WTC11 (cell line): ENCODE measurements around the gene GATAD2A. TPM values are rescaled to one million over a fixed set of nuclear protein-coding genes. Genes with fewer than 3 reads are reported as not detected.
A peak's percentile ranks its signal among the peaks of the same experiment; 100 is the strongest.

Source experiments
- AR ChIP-seq: fragments of 250-450 bp; sonication (Bioruptor Pico); IDR thresholded peaks from 2 replicates; pipeline ENCODE4 v1.9.0; 2021; ENCODE audit warnings: mild to moderate bottlenecking
- ATF6 ChIP-seq: sonication (generic); formaldehyde crosslinking; IDR thresholded peaks from 2 replicates; pipeline ENCODE4 v1.8.1; 2023; ENCODE audit warnings: mild to moderate bottlenecking, missing genetic modification reagents
- CTCF ChIP-seq: fragments of 200-600 bp; IDR thresholded peaks from 2 replicates; pipeline ENCODE4 v1.8.0; 2022; ENCODE audit warnings: antibody characterized with exemption
- E2F4 ChIP-seq: sonication (generic); formaldehyde crosslinking; IDR thresholded peaks from 2 replicates; pipeline ENCODE4 v1.8.1; 2022; ENCODE audit warnings: low read depth, mild to moderate bottlenecking, moderate library complexity, missing genetic modification reagents, borderline replicate concordance
- ELF4 ChIP-seq: sonication (generic); formaldehyde crosslinking; IDR thresholded peaks from 2 replicates; pipeline ENCODE4 v1.8.1; 2022; ENCODE audit warnings: low read depth, mild to moderate bottlenecking, moderate library complexity, missing genetic modification reagents
- ESRRA ChIP-seq: sonication (generic); formaldehyde crosslinking; IDR thresholded peaks from 2 replicates; pipeline ENCODE4 v1.8.1; 2022; ENCODE audit warnings: mild to moderate bottlenecking, missing genetic modification reagents, borderline replicate concordance
- FOXJ3 ChIP-seq: sonication (generic); formaldehyde crosslinking; IDR thresholded peaks from 2 replicates; pipeline ENCODE4 v1.9.0; 2021; ENCODE audit warnings: missing genetic modification reagents, mild to moderate bottlenecking, borderline replicate concordance
- FOXK1 ChIP-seq: sonication (generic); formaldehyde crosslinking; IDR thresholded peaks from 2 replicates; pipeline ENCODE4 v1.8.0; 2022; ENCODE audit warnings: mild to moderate bottlenecking, moderate library complexity, missing genetic modification reagents
- FOXP1 ChIP-seq: sonication (generic); formaldehyde crosslinking; IDR thresholded peaks from 2 replicates; pipeline ENCODE4 v1.8.0; 2022; ENCODE audit warnings: missing genetic modification reagents, mild to moderate bottlenecking, moderate library complexity, borderline replicate concordance
- JUN ChIP-seq: sonication (generic); formaldehyde crosslinking; IDR thresholded peaks from 2 replicates; pipeline ENCODE4 v1.8.0; 2023; ENCODE audit warnings: mild to moderate bottlenecking, missing genetic modification reagents
- MXD4 ChIP-seq: fragments of 250-450 bp; sonication (Bioruptor Pico); IDR thresholded peaks from 2 replicates; pipeline ENCODE4 v1.8.0; 2021; ENCODE audit warnings: mild to moderate bottlenecking, moderate library complexity, borderline replicate concordance
- NFATC4 ChIP-seq: fragments of 250-450 bp; sonication (Bioruptor Pico); IDR thresholded peaks from 2 replicates; pipeline ENCODE4 v1.9.0; 2021; ENCODE audit warnings: mild to moderate bottlenecking
- NR1H2 ChIP-seq: sonication (generic); formaldehyde crosslinking; IDR thresholded peaks from 2 replicates; pipeline ENCODE4 v1.9.0; 2021; ENCODE audit warnings: mild to moderate bottlenecking, moderate library complexity, missing genetic modification reagents
- NR2C2 ChIP-seq: sonication (generic); formaldehyde crosslinking; IDR thresholded peaks from 2 replicates; pipeline ENCODE4 v1.8.0; 2022; ENCODE audit warnings: mild to moderate bottlenecking, missing genetic modification reagents
- NR3C1 ChIP-seq: sonication (generic); formaldehyde crosslinking; conservative IDR thresholded peaks from 2 replicates; pipeline ENCODE4 v1.8.1; 2023; ENCODE audit warnings: low read depth, mild to moderate bottlenecking, missing genetic modification reagents
- RORB ChIP-seq: fragments of 250-450 bp; sonication (Bioruptor Pico); IDR thresholded peaks from 2 replicates; pipeline ENCODE4 v1.9.0; 2021; ENCODE audit warnings: mild to moderate bottlenecking
- SMAD3 ChIP-seq: sonication (generic); formaldehyde crosslinking; IDR thresholded peaks from 2 replicates; pipeline ENCODE4 v1.8.0; 2022; ENCODE audit warnings: missing genetic modification reagents, mild to moderate bottlenecking, borderline replicate concordance
- TCF7 ChIP-seq: sonication (generic); formaldehyde crosslinking; IDR thresholded peaks from 2 replicates; pipeline ENCODE4 v1.8.0; 2022; ENCODE audit warnings: mild to moderate bottlenecking, low read depth, missing genetic modification reagents, moderate library complexity
- TEAD1 ChIP-seq: sonication (generic); formaldehyde crosslinking; IDR thresholded peaks from 2 replicates; pipeline ENCODE4 v1.8.0; 2022; ENCODE audit warnings: mild to moderate bottlenecking, missing genetic modification reagents
- TEAD4 ChIP-seq: sonication (generic); formaldehyde crosslinking; IDR thresholded peaks from 2 replicates; pipeline ENCODE4 v1.8.0; 2022; ENCODE audit warnings: mild to moderate bottlenecking, missing genetic modification reagents
- ZNF219 ChIP-seq: sonication (generic); formaldehyde crosslinking; IDR thresholded peaks from 2 replicates; pipeline ENCODE4 v1.8.0; 2023; ENCODE audit warnings: missing genetic modification reagents, mild to moderate bottlenecking, borderline replicate concordance
- ZNF423 ChIP-seq: fragments of 250-450 bp; sonication (Bioruptor Pico); IDR thresholded peaks from 2 replicates; pipeline ENCODE4 v2.1.2; 2022; ENCODE audit warnings: mild to moderate bottlenecking, moderate library complexity
- ZNF425 ChIP-seq: fragments of 250-450 bp; sonication (Bioruptor Pico); conservative IDR thresholded peaks from 2 replicates; pipeline ENCODE4 v1.9.0; 2021; ENCODE audit warnings: mild to moderate bottlenecking
- ZNF532 ChIP-seq: fragments of 250-450 bp; sonication (Bioruptor Pico); IDR thresholded peaks from 2 replicates; pipeline ENCODE4 v1.9.0; 2021; ENCODE audit warnings: mild to moderate bottlenecking, borderline replicate concordance
- total RNA-seq: library from RNA; stranded (reverse); gene quantifications from 3 replicates; pipeline ENCODE4 v1.2.3, GENCODE V29; 2021

The GATAD2A gene
- total RNA-seq, 1 experiment from 2014 or later: 209 TPM

GRCh38 chr19:19404879-19405860 lies at the start of gene GATAD2A (continued):
- TF ChIP-seq ZNF425: no peak
- no peak for TF ChIP-seq RORB (CRISPR knock-in tag)
- 0 out of 2 replicates have a peak, but pooled peaks have one; percentile 48 for TF ChIP-seq ESRRA (CRISPR knock-in tag)
- peak; percentile 95 for TF ChIP-seq TEAD1 (CRISPR knock-in tag)
- TF ChIP-seq NR3C1 (CRISPR knock-in tag): no peak
- no peak for TF ChIP-seq AR (CRISPR knock-in tag)
- TF ChIP-seq MXD4 (CRISPR knock-in tag): no peak
- TF ChIP-seq CTCF: no peak
- TF ChIP-seq NR2C2 (CRISPR knock-in tag): peak; percentile 60
- no peak for TF ChIP-seq NFATC4 (CRISPR knock-in tag)
- 0 out of 2 replicates have a peak, but pooled peaks have one; percentile 40 for TF ChIP-seq TEAD4 (CRISPR knock-in tag)
- peak; percentile 97 for TF ChIP-seq FOXP1 (CRISPR knock-in tag)
- no peak for TF ChIP-seq ELF4 (CRISPR knock-in tag)
- no peak for TF ChIP-seq ZNF423 (CRISPR knock-in tag)
- TF ChIP-seq SMAD3: peak; percentile 81; the same call in 1 of the 2 replicates
- no peak for TF ChIP-seq JUN (CRISPR knock-in tag)
- peak; percentile 79; the same call in 1 of the 2 replicates for TF ChIP-seq ZNF219
- no peak for TF ChIP-seq ZNF532 (CRISPR knock-in tag)
- no peak for TF ChIP-seq NR1H2 (CRISPR knock-in tag)
- no peak for TF ChIP-seq FOXJ3
- TF ChIP-seq E2F4: no peak
- no peak for TF ChIP-seq TCF7 (CRISPR knock-in tag)
- no peak for TF ChIP-seq ATF6 (CRISPR knock-in tag)
- TF ChIP-seq FOXK1 (CRISPR knock-in tag): peak; percentile 88
